Raji (cell line): ENCODE results near the gene DIP2C.

ENCODE experiments used
- POLR2A ChIP-seq: IDR thresholded peaks from 2 replicates; pipeline ENCODE4 v1.6.1; 2011; ENCODE audit warnings: low read depth, low read length, control low read depth; ENCODE audit not compliant: insufficient read depth

The DIP2C gene

DNA sequence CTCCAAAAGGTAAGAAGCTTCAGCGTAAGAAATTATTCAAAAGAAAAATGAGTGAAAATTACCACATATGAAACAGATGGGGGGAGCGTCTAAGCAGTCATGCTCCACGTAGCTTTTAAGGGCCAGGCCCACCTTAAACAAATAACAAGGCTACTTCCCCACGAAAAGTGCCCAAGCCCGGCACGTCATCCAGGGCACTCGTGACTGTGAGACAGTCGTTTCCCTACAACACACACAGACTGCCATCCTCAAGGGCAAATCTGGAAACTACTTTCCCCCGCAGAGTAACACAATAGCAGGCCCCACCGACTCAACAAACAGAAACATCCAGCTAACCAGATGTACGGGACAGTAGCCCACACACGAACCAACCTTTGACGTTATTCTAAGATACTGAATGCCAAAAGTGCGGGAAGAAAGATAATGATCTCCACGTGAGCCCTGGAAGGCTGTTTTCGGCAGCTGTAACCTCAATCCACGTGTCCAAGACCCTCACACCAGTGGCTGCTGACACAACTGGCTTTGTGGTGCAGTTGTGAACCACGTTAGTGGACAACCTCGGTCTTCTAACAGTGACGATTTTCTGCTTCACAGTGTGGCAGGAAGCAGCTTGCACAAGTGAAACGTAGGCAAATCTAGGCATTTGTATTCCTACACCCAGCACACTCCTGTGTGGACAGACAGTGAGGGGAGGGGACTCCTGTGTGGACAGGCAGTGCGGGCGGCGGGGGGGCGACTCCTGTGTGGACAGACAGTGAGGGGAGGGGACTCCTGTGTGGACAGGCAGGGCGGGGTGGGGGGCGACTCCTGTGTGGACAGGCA lies 302.5 kb downstream of the DIP2C start:
- no peak for TF ChIP-seq POLR2A

DNA sequence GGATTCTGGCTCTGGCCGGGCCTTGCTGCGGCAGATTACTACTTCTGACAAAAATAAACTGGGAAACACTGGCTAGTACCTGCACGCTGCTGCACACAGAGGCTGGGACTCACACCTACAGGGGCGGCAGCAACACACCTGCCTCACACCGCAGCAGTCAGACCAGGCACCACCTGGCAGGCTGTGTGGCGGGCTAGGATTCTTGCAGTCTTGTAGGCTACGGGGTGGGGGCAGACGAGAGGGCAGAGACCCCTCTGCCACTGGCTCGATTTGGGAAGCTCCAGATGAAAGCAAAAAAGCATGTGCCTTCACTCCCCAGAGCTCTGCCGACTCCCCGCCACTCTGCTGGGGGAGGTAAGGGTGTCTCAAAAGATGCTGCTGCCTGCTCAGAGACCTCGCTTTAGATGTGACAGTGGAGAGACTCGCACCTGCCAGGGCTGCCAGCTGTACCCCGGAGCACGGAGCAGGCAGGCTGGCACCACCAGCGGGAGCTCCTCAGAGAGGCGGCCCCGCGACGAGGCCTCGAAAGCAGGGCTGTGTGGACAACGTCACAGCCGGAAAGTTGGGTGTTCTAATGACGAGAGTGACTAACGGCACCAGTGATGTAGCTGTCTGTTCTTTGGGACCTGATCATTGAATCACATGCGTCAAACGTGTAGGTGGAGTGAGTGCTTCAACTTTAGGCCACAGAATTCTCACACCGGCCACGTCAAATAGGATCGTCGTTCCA lies 303.7 kb downstream of the DIP2C start:
- TF ChIP-seq POLR2A = no peak

DNA sequence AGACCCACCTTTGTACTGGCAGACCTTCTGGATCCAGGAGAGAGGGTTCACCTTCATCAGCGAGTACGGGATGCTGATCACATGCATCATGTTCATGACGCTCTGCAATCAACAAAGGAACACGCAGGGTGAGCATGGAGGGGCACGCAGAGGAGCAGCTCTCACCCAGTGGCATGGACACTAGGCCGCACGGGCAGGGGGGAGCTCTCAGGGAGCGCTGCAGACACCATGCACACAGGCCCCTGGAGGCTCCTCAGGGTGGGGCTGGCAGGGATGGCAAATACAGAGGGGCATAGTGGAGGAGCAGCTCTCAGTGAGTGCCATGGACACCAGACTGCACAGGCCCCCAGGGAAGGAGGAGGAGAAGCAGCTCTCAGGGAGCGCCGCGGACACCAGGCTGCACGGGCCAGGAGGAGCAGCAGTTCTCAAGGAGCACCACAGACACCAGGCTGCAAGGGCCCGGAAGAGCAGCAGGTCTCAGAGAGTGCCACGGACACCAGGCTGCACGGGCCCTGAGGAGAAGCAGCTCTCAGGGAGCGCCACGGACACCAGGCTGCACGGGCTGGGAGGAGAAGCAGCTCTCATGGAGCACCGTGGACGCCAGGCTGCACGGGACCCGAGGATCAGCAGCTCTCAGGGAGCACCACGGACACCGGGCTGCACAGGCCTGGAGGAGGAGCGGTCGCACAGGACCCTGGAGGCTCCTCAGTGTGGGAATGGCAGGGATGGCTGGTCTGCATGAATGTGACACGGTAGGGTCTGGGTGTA lies 304.7 kb downstream of the DIP2C start:
- TF ChIP-seq POLR2A = no peak

DNA sequence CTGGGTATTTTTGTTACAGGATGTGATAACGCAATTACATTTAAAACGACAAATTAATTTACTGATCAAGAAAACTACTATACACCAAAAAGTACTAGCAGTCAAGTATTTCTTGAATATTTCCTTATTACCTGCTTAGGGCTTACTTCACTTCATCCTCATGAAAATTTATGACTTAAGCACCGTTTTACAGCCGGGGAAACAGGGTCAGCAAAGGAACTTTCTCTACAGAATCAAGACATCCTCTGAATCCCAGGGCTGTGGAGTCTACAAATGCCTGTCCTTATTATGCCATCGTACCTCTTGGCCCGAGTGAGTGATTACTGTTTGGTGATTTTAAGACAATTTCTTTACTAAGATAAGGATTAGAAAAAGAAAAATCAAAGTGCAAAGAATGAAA lies 305.9 kb downstream of the DIP2C start:
- no peak for TF ChIP-seq POLR2A

DNA sequence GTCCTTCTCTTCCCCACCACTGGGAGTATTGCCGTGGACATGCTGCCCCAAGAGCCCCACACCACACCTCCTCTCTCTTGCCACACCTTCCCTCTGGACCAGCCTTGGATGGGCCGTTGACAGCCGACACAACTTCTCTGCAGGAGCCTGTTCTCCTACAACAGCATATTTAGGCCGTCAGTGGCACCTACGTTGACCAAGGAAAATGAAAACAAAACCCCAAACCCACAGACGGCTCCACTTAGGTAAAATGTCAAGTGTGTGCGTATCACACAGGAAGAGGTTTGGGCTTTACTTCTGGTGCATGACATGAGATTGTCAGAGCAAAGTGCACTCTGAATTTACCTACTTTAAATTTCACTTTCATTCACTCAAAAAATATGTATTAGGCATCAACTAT lies 307.7 kb downstream of the DIP2C start:
- no peak for TF ChIP-seq POLR2A

DNA sequence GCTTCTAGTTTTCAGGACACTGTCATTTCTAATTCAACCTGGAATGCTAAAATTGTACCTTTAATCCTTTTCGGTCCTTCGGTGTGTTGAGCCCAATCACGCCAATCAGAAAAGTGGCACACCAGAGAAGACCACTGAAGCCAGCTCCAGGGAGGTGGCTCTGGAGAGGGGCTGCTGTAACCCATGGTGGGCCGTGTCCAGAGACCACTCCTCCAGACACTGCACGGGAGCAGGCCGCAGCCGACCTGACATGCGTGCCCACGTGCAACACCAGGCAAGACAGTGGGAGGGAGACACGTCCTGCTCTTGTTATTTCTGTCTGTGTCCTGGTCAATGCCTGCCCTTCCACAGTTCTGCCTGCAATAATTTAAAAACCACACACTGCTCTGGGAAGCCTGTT lies 308.1 kb downstream of the DIP2C start:
- no peak for TF ChIP-seq POLR2A

DNA sequence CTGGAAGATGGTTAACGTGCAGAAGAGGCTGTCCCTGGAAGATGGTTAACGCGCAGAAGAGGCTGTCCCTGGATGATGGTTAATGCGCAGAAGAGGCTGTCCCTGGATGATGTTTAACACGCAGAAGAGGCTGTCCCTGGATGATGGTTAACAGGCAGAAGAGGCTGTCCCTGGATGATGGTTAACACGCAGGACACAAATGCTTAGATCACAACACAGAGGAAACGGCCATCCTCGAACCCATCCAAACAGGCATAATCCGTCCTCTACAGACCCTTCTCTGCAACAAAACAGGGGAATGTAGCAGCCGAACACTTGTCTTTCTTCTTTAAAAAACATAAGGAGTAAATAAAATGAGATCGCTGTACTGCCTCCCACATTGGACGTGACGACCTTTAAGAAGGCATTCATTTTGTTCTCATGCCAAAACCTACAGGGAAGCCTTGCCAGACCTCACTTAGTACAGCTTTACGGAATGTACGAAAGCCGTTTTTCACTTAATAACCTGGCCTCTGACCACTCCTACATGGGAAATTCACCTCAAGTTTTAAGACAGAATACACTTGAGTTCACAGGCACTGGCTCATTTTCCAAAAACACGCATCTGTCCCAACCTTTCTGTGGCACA lies 309.0 kb downstream of the DIP2C start:
- TF ChIP-seq POLR2A = no peak

DNA sequence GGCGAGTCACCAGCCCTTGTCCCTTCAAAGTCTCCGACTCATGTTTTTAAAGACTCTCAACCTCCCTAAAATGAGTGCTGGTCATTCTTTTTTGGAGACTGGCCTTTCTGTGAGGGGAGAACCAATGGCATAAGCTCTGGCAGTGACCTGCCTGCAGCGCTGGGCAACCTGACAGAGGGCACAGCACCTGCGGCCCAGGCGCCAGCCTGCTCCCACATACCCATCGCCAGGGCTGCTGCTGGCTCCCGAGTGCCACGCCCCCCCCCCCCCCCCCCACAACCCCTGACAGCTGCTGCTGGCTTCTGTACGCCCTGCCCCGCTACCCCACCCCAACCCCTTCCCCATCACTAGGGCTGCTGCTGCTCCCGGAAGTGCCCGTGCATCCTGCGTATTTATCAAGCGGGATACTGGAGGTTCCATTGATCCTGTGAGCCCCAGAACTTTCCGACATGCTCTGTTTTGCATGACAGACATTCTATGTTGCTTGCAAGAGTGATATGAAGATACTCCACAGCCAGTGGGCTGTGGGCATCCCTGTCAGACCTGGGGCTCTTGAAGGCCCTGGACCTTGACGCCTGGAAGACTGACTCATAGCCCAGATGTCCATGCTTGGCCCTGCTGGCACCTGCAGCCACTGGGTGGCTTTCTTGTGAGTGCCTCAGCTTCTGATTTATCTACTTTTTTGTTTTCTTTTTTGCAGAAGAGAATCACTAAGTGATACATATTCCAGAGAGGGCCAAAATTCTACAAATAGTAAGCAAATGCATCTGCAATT lies 310.4 kb downstream of the DIP2C start:
- no peak for TF ChIP-seq POLR2A

DNA sequence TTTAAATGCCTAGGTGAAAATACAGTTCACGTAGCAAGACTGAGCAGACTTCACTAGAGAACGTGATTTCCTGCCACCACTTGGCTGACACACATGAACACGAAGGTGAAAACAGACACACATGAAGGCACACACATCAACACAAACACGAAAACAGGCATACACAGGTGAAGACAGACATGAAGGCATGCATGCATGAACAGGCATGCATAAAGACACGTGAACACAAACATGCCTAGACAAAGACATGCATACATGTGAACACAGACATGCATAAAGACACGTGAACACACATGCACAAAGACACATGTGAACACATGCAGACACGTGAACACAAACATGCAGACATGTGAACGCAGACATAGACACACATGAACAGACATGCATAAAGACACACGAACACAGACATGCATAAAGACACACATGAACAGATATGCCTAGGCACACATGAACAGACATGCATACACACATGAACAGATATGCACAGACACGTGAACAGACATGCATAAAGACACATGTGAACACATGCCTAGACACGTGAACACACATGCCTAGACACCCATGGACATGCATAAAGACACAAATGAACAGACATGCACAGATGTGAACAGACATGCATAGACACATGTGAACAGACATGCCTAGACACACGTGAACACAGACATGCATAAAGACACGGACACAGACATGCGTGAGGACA lies 311.1 kb downstream of the DIP2C start:
- TF ChIP-seq POLR2A = no peak

DNA sequence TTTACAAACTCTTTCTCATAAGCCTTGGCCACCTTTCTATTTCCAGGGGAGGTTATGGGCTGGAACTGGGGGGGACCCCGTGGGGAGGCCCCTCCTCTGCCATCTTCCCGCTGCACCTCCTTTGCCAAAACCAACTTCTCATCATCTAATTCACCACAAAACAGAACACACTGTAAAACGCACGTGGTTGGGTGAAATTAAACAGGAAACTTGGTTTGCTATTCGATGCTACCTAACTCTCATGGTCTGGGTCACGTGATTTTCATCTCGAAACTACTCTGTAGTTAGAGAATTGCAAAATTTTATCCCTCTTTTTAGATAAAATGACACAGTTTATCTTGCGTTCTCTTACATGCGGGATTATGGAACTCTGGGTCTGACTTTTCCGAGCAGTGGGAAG lies 312.2 kb downstream of the DIP2C start:
- no peak for TF ChIP-seq POLR2A

DNA sequence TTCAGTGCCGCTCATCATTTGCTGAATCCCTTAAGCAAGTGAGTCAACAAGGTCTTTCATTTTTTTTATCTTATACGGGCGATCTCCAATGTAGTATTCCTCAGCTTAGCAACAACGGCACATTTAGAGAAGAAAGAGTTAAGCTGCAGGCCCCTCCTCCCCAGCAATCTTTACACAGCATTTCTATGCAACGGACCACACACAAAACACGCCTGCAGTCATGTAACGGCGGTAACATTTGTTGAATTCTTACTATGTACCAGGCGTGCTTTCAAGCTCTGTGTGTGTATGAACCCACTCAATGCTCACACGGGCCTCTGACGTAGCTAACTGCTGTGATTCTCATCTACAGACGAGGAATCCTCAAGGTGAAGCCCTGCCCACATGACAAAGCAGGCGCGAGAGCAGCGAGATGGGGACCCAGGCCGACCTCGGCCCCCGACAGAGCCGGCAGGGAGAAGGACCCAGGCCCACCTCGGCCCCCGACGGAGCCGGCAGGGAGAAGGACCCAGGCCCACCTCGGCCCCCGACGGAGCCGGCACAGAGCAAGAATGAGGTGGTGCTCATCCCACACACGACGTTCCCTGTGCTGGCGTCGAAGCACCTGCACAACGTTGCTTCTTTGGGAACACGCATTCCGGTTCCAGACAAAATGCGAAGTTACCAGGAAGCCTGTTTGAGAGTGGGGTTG lies 313.5 kb downstream of the DIP2C start:
- TF ChIP-seq POLR2A = no peak

DNA sequence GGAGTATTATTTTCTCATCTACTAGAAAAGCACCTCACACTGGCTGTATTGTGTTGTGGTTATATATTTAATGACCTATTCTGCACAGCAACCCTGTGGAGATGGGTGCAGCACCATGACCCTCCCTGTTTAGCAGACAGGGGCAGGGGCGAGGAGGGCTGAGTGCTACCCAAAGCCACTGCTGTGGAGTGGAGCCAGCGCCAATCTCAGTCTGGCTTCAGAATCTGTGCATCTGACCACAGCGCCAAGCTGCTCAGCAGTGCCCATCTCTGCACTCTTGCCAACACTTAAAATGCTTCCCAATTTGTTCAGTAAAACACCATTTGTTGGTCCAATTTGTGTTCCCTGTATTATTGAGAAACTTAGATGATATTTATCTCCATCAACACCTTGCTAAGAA lies 315.1 kb downstream of the DIP2C start:
- no peak for TF ChIP-seq POLR2A

DNA sequence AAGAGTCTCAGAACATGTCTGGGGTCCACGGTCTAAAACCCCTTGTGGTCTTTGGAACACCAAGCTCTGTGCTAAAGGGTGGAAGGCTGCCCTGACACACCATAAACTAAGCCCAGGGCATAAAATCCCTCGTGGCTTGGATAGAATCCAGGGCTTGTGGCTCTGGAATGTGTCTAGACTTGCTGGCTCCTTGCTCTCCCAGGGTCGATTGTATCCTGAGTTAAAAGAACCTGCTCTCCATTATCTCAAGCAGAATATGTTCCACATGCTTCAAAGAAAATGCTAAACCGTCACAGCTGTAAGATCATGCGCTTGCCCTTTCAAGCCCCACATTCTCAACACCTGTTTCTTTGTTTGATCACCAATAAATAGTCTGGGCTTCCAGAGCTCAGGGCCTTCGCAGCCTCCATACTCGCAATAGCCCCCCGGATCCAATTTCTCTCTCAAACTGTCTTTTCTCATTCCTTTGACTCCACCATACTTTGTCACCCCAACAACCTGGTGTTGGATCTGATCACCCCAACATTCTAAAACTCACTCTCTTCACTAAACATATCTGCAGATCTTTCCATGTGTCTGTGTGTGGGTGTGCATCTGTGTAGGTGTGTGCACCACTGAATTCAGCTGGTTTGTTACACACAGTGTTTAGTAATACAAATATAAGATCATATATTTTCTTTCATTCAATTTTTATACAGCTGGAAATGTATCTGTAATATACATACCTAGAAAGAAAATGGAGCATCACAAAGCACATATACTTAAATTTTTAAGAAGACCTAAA lies 315.8 kb downstream of the DIP2C start:
- TF ChIP-seq POLR2A = no peak

DNA sequence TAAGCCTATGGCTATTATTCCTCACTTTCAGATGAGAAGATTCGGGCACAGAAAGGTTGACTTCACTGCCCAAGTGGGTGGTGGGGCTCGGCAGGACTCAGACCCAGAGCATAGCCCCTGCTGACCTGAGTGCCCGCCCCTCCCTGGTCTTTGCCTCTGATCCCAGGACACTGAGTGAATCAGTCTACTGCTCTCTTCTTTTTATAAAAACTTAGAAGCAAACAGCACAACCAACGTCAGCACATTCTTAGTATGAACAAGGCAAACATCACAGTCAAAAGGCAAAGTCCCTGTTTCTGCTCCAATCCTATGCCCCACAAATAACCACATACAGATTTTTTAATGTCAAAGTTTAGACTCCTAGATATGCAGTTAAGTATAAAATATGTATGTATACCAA lies 316.5 kb downstream of the DIP2C start:
- TF ChIP-seq POLR2A = no peak
